Mammary epithelial cell (primary cell): Measurements from ENCODE around the gene C1QTNF9.

Experiments
- EZH2 ChIP-seq: IDR thresholded peaks from 2 replicates; pipeline ENCODE4 v1.6.1; 2012; ENCODE audit warnings: low read length, inconsistent platforms, borderline replicate concordance
- TF ChIP-seq, protein P1 (sequence below), 2 donors: IDR thresholded peaks in 1 of 2; conservative IDR thresholded peaks in 1 of 2; 2 replicates each; pipeline ENCODE4 v1.5.1; 2011 to 2012; ENCODE audit warnings: inconsistent platforms in 2 of 2, low read length in 2 of 2, mild to moderate bottlenecking in 2 of 2, control low read depth in 1 of 2, low read depth in 1 of 2; ENCODE audit not compliant: insufficient read depth in 1 of 2; ENCODE audit errors: extremely low read depth in 1 of 2

DNA sequence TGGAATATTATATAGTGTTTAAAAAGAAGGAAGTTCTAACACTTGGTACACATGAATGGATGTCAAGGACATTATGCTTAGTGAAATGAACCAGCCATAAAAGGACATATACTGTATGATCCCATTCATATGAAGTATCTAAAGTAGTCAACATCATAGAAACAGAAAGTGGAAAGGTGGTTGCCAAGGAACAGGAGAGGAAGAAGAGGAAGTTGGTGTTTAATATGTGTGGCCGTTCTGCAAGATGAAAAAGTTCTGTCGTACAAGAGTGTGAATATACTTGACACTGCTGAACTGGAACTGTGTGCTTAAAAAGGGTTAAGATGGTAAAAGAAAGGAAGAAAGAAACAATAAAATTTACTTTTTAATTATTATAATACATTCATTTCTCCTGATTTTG is 33.1 kb upstream of the C1QTNF9 start:
- TF ChIP-seq, protein P1, sequence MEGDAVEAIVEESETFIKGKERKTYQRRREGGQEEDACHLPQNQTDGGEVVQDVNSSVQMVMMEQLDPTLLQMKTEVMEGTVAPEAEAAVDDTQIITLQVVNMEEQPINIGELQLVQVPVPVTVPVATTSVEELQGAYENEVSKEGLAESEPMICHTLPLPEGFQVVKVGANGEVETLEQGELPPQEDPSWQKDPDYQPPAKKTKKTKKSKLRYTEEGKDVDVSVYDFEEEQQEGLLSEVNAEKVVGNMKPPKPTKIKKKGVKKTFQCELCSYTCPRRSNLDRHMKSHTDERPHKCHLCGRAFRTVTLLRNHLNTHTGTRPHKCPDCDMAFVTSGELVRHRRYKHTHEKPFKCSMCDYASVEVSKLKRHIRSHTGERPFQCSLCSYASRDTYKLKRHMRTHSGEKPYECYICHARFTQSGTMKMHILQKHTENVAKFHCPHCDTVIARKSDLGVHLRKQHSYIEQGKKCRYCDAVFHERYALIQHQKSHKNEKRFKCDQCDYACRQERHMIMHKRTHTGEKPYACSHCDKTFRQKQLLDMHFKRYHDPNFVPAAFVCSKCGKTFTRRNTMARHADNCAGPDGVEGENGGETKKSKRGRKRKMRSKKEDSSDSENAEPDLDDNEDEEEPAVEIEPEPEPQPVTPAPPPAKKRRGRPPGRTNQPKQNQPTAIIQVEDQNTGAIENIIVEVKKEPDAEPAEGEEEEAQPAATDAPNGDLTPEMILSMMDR (conservative IDR thresholded peaks at IDR 0.05 in 1 of 2, IDR thresholded peaks at IDR 0.05 in 1 of 2; ENCODE audit: extremely low read depth in 1 of 2, insufficient read depth in 1 of 2, low read depth in 1 of 2, low read length in 2 of 2): no peak
- no peak for TF ChIP-seq EZH2
